Skeletal muscle satellite cell (primary cell): ENCODE measurements around the gene ZNF692.

Source experiments
- H3K27me3 ChIP-seq: 2 replicates; pipeline ENCODE4 v1.7.0; 2013; ENCODE audit warnings: low read length; ENCODE audit not compliant: control insufficient read depth, insufficient read depth
- H3K36me3 ChIP-seq: 2 replicates; pipeline ENCODE4 v1.7.0; 2013; ENCODE audit warnings: mild to moderate bottlenecking, control low read depth, low read length; ENCODE audit not compliant: insufficient read depth
- H3K4me1 ChIP-seq: 2 replicates; pipeline ENCODE4 v1.7.0; 2013; ENCODE audit warnings: low read length; ENCODE audit not compliant: control insufficient read depth, insufficient read depth
- H3K4me2 ChIP-seq: 2 replicates; pipeline ENCODE4 v1.7.0; 2013; ENCODE audit warnings: mild to moderate bottlenecking, low read length
- H3K4me3 ChIP-seq: 2 replicates; pipeline ENCODE4 v1.7.0; 2013; ENCODE audit warnings: low read length
- H3K9ac ChIP-seq: 2 replicates; pipeline ENCODE4 v1.7.0; 2013; ENCODE audit warnings: mild to moderate bottlenecking, low read depth, low read length, moderate library complexity
- H3K9me3 ChIP-seq: replicated peaks from 2 replicates; pipeline ENCODE4 v1.7.0; 2013; ENCODE audit warnings: mild to moderate bottlenecking, control low read depth, low read length

Gene ZNF692

GRCh38 chr1:248844526-248844925 lies 14.4 kb downstream of the ZNF692 start:
- no peaks in the 10 kb centered on the region for H3K27me3 ChIP-seq
- H3K36me3 ChIP-seq: peaks cover 42% of the 10 kb centered on the region
- peaks cover 13% of the 10 kb centered on the region for H3K4me1 ChIP-seq
- H3K9ac ChIP-seq: no peak overlapping the region
- no peak overlapping the region for H3K4me2 ChIP-seq
- H3K4me3 ChIP-seq: no peak overlapping the region
- H3K9me3 ChIP-seq: no peaks in the 10 kb centered on the region

DNA sequence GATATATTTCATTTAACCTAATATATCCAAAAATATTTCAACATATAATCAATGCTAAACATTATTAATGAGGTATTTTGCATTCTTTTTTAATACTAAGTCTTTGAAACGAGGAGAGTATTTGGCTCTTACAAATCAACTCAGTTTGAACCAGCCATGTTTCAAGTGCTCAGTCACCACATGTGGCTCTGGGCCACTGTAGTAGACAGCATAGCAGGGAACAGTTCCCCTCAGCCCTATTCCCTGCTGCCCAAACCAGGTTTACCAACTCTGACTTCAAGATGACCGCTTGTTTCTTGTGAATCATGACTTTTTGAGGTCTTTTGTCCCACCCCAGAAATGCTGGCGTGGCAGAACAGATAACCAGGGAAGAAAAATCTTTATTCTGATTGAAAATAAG lies 15.2 kb downstream of the ZNF692 start:
- no peak overlapping the region for H3K4me3 ChIP-seq
- H3K9me3 ChIP-seq: no peaks in the 10 kb centered on the region
- H3K9ac ChIP-seq: no peak overlapping the region
- no peaks in the 10 kb centered on the region for H3K27me3 ChIP-seq
- H3K36me3 ChIP-seq: peaks cover 34% of the 10 kb centered on the region
- no peak overlapping the region for H3K4me2 ChIP-seq
- H3K4me1 ChIP-seq: peaks cover 18% of the 10 kb centered on the region

GRCh38 chr1:248842781-248843331 lies 16.0 kb downstream of the ZNF692 start:
- no peaks in the 10 kb centered on the region for H3K27me3 ChIP-seq
- no peak overlapping the region for H3K4me3 ChIP-seq
- H3K9me3 ChIP-seq: no peaks in the 10 kb centered on the region
- peak overlapping the region; percentile 56 for H3K9ac ChIP-seq
- H3K4me2 ChIP-seq: no peak overlapping the region
- H3K4me1 ChIP-seq: peaks cover 18% of the 10 kb centered on the region
- peaks cover 27% of the 10 kb centered on the region for H3K36me3 ChIP-seq

GRCh38 chr1:248841702-248842395 lies 17.0 kb downstream of the ZNF692 start:
- Histone ChIP-seq H3K9me3 (no peaks in the 10 kb centered on the region), H3K36me3 (peaks cover 18% of the 10 kb centered on the region), H3K9ac (peak overlapping the region; percentile 56)

GRCh38 chr1:248840946-248841345 lies 17.9 kb downstream of the ZNF692 start:
- no peak overlapping the region for H3K4me3 ChIP-seq
- H3K4me1 ChIP-seq: peaks cover 23% of the 10 kb centered on the region
- H3K9me3 ChIP-seq: no peaks in the 10 kb centered on the region
- no peak overlapping the region for H3K9ac ChIP-seq
- peaks cover 10% of the 10 kb centered on the region for H3K36me3 ChIP-seq
- no peak overlapping the region for H3K4me2 ChIP-seq
- no peaks in the 10 kb centered on the region for H3K27me3 ChIP-seq

More at GRCh38 chr1:248841702-248842395, 17.0 kb downstream of the ZNF692 start:
- H3K4me3 ChIP-seq: peak overlapping the region; percentile 26
- peak overlapping the region; percentile 67 for H3K4me2 ChIP-seq
- H3K27me3 ChIP-seq: no peaks in the 10 kb centered on the region
- peaks cover 23% of the 10 kb centered on the region for H3K4me1 ChIP-seq

DNA sequence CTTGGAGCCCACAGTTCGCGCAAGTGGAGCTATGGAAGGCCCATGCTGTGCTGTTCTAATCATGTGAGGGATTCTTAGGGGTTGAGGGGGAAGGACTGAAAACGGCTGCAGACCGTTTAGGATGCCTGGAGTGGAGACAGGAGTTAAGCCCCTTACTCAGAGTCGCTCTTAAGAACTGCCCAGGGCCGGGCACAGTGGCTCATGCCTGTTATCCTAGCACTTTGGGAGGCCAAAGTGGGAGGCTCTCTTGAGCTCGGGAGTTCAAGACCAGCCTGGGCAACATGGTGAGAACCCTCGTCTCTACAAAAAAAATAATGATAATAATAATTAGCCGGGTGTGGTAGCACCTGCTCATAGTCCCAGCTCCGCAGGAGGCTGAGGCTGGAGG lies 19.7 kb downstream of the ZNF692 start:
- peak overlapping the region; percentile 99 for H3K4me2 ChIP-seq
- peaks cover 8% of the 10 kb centered on the region for H3K27me3 ChIP-seq
- H3K9ac ChIP-seq: peak overlapping the region; percentile 99
- H3K4me3 ChIP-seq: peak overlapping the region; percentile 91
- H3K36me3 ChIP-seq: no peaks in the 10 kb centered on the region
- H3K4me1 ChIP-seq: peaks cover 23% of the 10 kb centered on the region
- H3K9me3 ChIP-seq: no peaks in the 10 kb centered on the region

DNA sequence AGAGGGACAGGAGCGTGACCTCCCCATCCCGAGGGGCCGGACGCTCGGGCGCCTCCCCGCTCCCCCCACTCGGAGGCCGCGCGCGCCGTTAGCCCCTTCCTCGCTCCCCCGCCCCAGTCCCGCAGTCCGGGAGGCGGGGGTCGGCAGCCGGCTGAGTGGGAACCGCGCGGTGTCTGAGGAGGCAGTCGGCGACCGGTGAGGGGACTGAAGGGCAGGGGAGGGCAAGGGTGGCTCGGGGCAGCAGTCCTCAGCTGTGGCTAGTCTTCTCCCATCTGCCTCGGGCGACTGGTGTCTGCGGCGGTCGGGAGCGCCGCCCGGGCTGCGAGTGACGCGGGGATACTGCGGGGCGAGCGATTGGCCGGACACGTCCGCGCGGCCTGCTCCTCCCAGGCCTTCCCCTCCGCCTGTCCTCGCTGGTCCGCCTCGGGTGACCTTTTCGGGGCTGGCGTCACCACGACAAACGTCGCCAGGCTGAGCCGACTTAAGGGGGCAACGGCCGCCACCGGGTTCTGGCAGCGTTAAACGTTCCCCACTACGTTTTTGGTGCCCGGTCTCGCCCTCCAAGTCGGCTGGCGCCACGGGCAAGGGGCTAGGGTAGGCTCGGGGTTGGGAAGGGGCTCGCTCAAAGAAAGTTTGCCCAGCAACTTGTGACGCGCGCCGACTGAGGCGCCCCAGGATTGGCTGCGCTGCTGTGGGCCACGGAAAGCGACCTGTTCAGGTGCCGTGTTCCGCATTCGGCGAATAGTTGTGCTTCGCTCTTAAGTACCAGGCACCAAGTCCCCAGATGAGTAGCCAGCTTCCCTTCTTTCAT lies 20.3 kb downstream of the ZNF692 start:
- Histone ChIP-seq H3K36me3 (no peaks in the 10 kb centered on the region), H3K27me3 (peaks cover 11% of the 10 kb centered on the region), H3K4me1 (peaks cover 23% of the 10 kb centered on the region), H3K4me3 (peak overlapping the region; percentile 91), H3K9ac (peak overlapping the region; percentile 99), H3K9me3 (no peaks in the 10 kb centered on the region), H3K4me2 (peak overlapping the region; percentile 99)

GRCh38 chr1:248837781-248838356 lies 21.0 kb downstream of the ZNF692 start, which contains the start of gene ZNF672:
ZNF672 (plus strand) TSS chr1:248838224; CDS start chr1:248847275, 9,051 bp downstream.
- H3K27me3 ChIP-seq: peaks cover 11% of the 10 kb centered on the region
- H3K4me3 ChIP-seq: peak within 1 kb of the TSS; percentile 91
- no peaks in the 10 kb centered on the region for H3K36me3 ChIP-seq
- H3K9me3 ChIP-seq: no peaks in the 10 kb centered on the region
- H3K4me1 ChIP-seq: peaks cover 23% of the 10 kb centered on the region
- peak within 1 kb of the TSS; percentile 99 for H3K9ac ChIP-seq
- peak within 1 kb of the TSS; percentile 99 for H3K4me2 ChIP-seq

- Histone ChIP-seq H3K4me2 (peak overlapping the region; percentile 99), H3K27me3 (peaks cover 17% of the 10 kb centered on the region), H3K9ac (peak overlapping the region; percentile 99), H3K9me3 (no peaks in the 10 kb centered on the region), H3K36me3 (no peaks in the 10 kb centered on the region), H3K4me1 (peaks cover 17% of the 10 kb centered on the region), H3K4me3 (peak overlapping the region; percentile 91)
Measured at GRCh38 chr1:248837045-248837780, 21.7 kb downstream of the ZNF692 start.

- H3K27me3 ChIP-seq: peaks cover 23% of the 10 kb centered on the region
- no peak overlapping the region for H3K4me2 ChIP-seq
- no peak overlapping the region for H3K4me3 ChIP-seq
- peaks cover 9% of the 10 kb centered on the region for H3K4me1 ChIP-seq
- H3K9me3 ChIP-seq: no peaks in the 10 kb centered on the region
- H3K9ac ChIP-seq: no peak overlapping the region
- H3K36me3 ChIP-seq: no peaks in the 10 kb centered on the region
Measured at GRCh38 chr1:248834343-248834940, 24.4 kb downstream of the ZNF692 start.
